H1 (cell line): ENCODE results near the gene GLIPR1.

Experiments
- CBX8 ChIP-seq: fragments of 300-800, 300-1000 bp; sonication (generic); IDR thresholded peaks from 2 replicates; pipeline ENCODE4 v1.7.1; 2016; ENCODE audit warnings: low read depth, low read length, borderline replicate concordance
- NANOG ChIP-seq: IDR thresholded peaks from 2 replicates; pipeline ENCODE4 v1.6.1; 2011; ENCODE audit warnings: low read length, low read depth, mild to moderate bottlenecking, inconsistent platforms; ENCODE audit not compliant: insufficient read depth, poor library complexity, severe bottlenecking
- RFX5 ChIP-seq: IDR thresholded peaks from 2 replicates; pipeline ENCODE4 v1.6.1; 2011; ENCODE audit warnings: low read depth, low read length, improper control_type of control experiment, borderline replicate concordance
- TAF1 ChIP-seq: IDR thresholded peaks from 2 replicates; pipeline ENCODE4 v1.6.1; 2011; ENCODE audit warnings: mild to moderate bottlenecking, low read depth, low read length
- TF ChIP-seq, protein P1 (sequence below), 3 experiments: IDR thresholded peaks; 1 replicate in 2 of 3; 2 replicates in 1 of 3; pipeline versions ENCODE4 v1.5.1 to v1.6.1; 2011; ENCODE audit warnings: low read length in 3 of 3, mild to moderate bottlenecking in 3 of 3, inconsistent platforms in 2 of 3, low read depth in 1 of 3, moderate library complexity in 1 of 3; ENCODE audit not compliant: insufficient read depth in 1 of 3; ENCODE audit errors: control extremely low read depth in 1 of 3
- TF ChIP-seq, protein P2 (sequence below): IDR thresholded peaks from 2 replicates; pipeline ENCODE4 v1.6.1; 2011; ENCODE audit warnings: low read length, improper control_type of control experiment

DNA sequence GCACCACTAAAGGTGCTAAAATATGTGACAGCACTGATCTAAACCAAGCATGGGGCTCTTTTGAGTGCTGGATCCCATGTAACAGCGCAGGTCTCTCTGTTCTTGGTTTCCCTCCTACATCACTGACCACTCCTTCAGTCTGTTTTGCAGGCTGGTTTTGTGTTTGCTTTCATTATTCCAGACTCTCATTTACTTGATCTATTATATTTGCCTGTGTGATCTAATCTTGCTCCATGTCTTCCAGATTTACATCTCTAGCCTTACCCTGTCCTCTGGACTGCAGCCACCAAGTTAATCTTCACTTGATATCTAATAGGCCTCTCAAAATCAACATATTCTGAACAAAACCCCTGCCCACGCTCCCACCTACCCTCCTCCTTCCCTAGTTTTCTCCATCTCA is 8.6 kb downstream of the GLIPR1 start:
- TF ChIP-seq NANOG (no peak), CBX8 (no peak), RFX5 (no peak), TAF1 (no peak)
- TF ChIP-seq, protein P1, sequence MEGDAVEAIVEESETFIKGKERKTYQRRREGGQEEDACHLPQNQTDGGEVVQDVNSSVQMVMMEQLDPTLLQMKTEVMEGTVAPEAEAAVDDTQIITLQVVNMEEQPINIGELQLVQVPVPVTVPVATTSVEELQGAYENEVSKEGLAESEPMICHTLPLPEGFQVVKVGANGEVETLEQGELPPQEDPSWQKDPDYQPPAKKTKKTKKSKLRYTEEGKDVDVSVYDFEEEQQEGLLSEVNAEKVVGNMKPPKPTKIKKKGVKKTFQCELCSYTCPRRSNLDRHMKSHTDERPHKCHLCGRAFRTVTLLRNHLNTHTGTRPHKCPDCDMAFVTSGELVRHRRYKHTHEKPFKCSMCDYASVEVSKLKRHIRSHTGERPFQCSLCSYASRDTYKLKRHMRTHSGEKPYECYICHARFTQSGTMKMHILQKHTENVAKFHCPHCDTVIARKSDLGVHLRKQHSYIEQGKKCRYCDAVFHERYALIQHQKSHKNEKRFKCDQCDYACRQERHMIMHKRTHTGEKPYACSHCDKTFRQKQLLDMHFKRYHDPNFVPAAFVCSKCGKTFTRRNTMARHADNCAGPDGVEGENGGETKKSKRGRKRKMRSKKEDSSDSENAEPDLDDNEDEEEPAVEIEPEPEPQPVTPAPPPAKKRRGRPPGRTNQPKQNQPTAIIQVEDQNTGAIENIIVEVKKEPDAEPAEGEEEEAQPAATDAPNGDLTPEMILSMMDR (IDR thresholded peaks at IDR 0.05; ENCODE audit: control extremely low read depth in 1 of 3, insufficient read depth in 1 of 3, low read depth in 1 of 3, low read length in 3 of 3): no peak
- TF ChIP-seq, protein P2, sequence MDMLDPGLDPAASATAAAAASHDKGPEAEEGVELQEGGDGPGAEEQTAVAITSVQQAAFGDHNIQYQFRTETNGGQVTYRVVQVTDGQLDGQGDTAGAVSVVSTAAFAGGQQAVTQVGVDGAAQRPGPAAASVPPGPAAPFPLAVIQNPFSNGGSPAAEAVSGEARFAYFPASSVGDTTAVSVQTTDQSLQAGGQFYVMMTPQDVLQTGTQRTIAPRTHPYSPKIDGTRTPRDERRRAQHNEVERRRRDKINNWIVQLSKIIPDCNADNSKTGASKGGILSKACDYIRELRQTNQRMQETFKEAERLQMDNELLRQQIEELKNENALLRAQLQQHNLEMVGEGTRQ: no peak
